Hepatocyte (in vitro differentiated cells): ENCODE measurements around the gene PRAMEF1. TPM values are rescaled to one million over a fixed set of nuclear protein-coding genes. Genes with fewer than 3 reads are reported as not detected.
"Not testable (repeated sequence)": the region's sequence is repeated elsewhere in the genome, so short reads cannot be mapped to it uniquely, and the experiment has no call there.

Source experiments
- DNase-seq: peaks from one replicate; pipeline ENCODE4 v3.0.0-alpha.2; 2016; ENCODE audit warnings: low spot score
- H2AFZ ChIP-seq: fragments of 200-600 bp; sonication (generic); 2 replicates; pipeline ENCODE4 v1.6.0; 2016; ENCODE audit warnings: antibody characterized with exemption, mild to moderate bottlenecking
- H3K27ac ChIP-seq: fragments of 200-600 bp; sonication (generic); 2 replicates; pipeline ENCODE4 v1.5.1; 2016; ENCODE audit warnings: mild to moderate bottlenecking
- H3K27me3 ChIP-seq: fragments of 200-600 bp; sonication (generic); 2 replicates; pipeline ENCODE4 v1.6.1; 2016
- H3K36me3 ChIP-seq: fragments of 200-600 bp; sonication (generic); replicated peaks from 2 replicates; pipeline ENCODE4 v1.5.1; 2016; ENCODE audit warnings: low read depth; ENCODE audit not compliant: insufficient read depth
- H3K4me1 ChIP-seq: fragments of 200-600 bp; sonication (generic); 2 replicates; pipeline ENCODE4 v1.5.1; 2016; ENCODE audit warnings: mild to moderate bottlenecking, moderate library complexity; ENCODE audit not compliant: insufficient read depth
- H3K4me2 ChIP-seq: fragments of 200-600 bp; sonication (generic); 2 replicates; pipeline ENCODE4 v1.6.0; 2016
- H3K4me3 ChIP-seq: fragments of 200-600 bp; sonication (generic); 2 replicates; pipeline ENCODE4 v1.5.1; 2016; ENCODE audit warnings: mild to moderate bottlenecking
- H3K79me2 ChIP-seq: fragments of 200-600 bp; sonication (generic); 2 replicates; pipeline ENCODE4 v1.6.0; 2017; ENCODE audit warnings: mild to moderate bottlenecking
- H3K9me2 ChIP-seq: fragments of 200-600 bp; sonication (generic); replicated peaks from 2 replicates; pipeline ENCODE4 v1.6.0; 2017; ENCODE audit warnings: mild to moderate bottlenecking; ENCODE audit not compliant: insufficient read depth
- H3K9me3 ChIP-seq: fragments of 200-600 bp; sonication (generic); 2 replicates; pipeline ENCODE4 v1.5.1; 2016; ENCODE audit warnings: low read depth, mild to moderate bottlenecking
- H4K20me1 ChIP-seq: fragments of 200-600 bp; sonication (generic); 2 replicates; pipeline ENCODE4 v1.6.0; 2016; ENCODE audit warnings: mild to moderate bottlenecking; ENCODE audit not compliant: insufficient read depth, poor library complexity, severe bottlenecking
- EZH2 ChIP-seq: fragments of 200-600 bp; sonication (generic); IDR thresholded peaks from 2 replicates; pipeline ENCODE4 v1.6.1; 2016; ENCODE audit warnings: antibody characterized with exemption, mild to moderate bottlenecking, borderline replicate concordance
- EZH2phosphoT487 ChIP-seq: fragments of 200-600 bp; sonication (generic); IDR thresholded peaks from one replicate; pipeline ENCODE4 v1.6.1; 2018; ENCODE audit warnings: antibody characterized with exemption, mild to moderate bottlenecking, low read depth, moderate library complexity; ENCODE audit not compliant: unreplicated experiment, severe bottlenecking
- WGBS: methylation state at CpG from one replicate; pipeline ENCODE4 v1.1.6; 2016; ENCODE audit warnings: low lambda C conversion rate; ENCODE audit errors: missing lambda C conversion rate; 5-methylcytosine and 5-hydroxymethylcytosine counted together
- polyA plus RNA-seq: library from polyadenylated mRNA; unstranded; fragments of >200 nt; fragmentation: Nextera tagmentation; extraction: Ambion mirVana; gene quantifications from 2 replicates; pipeline ENCODE4 v1.2.1, GENCODE V29; 2016
- total RNA-seq: library from RNA; depleted of rRNA; stranded (reverse); fragments of >200 nt; gene quantifications from 2 replicates; pipeline ENCODE4 v1.2.3, GENCODE V29; 2014
- TF ChIP-seq, protein P1 (sequence below): fragments of 200-600 bp; sonication (generic); IDR thresholded peaks from 2 replicates; pipeline ENCODE4 v1.5.1; 2016; ENCODE audit warnings: antibody characterized with exemption, mild to moderate bottlenecking; ENCODE audit not compliant: poor library complexity

The PRAMEF1 gene
- total and polyA plus RNA-seq, 2 experiments from 2014 or later = not detected

DNA sequence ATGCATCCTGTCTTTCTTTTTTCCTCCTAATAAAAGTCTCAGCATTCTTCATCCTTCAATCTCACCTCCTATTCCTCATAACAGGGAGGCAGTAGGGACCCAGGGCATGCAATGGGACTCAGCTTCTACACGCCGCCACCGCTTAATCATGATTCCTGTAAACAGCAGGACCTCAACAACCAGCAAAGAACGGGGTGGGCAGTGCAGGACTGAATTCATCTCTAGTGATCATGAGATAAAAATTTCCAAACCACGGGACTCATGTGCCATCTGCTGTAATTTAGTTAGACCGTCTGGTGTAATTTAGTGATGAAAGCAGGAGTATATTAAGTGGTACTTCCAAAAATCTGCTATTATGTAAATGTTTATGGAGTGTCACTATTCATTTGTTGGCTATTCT, 12.3 kb upstream of the PRAMEF1 start:
- Histone ChIP-seq H3K4me1 (no peaks in the 10 kb centered on the region), H2AFZ (no peak overlapping the region), H3K4me3 (no peak overlapping the region), H3K4me2 (no peak overlapping the region), H3K79me2 (no peaks in the 10 kb centered on the region), H3K36me3 (no peaks in the 10 kb centered on the region), H3K27ac (no peak overlapping the region), H3K9me3 (no peaks in the 10 kb centered on the region), H3K9me2 (no peaks in the 10 kb centered on the region), H4K20me1 (no peaks in the 10 kb centered on the region), H3K27me3 (no peaks in the 10 kb centered on the region)
- TF ChIP-seq EZH2phosphoT487 = no peak
- TF ChIP-seq, protein P1, sequence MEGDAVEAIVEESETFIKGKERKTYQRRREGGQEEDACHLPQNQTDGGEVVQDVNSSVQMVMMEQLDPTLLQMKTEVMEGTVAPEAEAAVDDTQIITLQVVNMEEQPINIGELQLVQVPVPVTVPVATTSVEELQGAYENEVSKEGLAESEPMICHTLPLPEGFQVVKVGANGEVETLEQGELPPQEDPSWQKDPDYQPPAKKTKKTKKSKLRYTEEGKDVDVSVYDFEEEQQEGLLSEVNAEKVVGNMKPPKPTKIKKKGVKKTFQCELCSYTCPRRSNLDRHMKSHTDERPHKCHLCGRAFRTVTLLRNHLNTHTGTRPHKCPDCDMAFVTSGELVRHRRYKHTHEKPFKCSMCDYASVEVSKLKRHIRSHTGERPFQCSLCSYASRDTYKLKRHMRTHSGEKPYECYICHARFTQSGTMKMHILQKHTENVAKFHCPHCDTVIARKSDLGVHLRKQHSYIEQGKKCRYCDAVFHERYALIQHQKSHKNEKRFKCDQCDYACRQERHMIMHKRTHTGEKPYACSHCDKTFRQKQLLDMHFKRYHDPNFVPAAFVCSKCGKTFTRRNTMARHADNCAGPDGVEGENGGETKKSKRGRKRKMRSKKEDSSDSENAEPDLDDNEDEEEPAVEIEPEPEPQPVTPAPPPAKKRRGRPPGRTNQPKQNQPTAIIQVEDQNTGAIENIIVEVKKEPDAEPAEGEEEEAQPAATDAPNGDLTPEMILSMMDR = no peak
- TF ChIP-seq EZH2 = no peak
- DNase-seq = no peak
- 75% methylated on average over 6 of the region's 6 CpGs for WGBS

DNA sequence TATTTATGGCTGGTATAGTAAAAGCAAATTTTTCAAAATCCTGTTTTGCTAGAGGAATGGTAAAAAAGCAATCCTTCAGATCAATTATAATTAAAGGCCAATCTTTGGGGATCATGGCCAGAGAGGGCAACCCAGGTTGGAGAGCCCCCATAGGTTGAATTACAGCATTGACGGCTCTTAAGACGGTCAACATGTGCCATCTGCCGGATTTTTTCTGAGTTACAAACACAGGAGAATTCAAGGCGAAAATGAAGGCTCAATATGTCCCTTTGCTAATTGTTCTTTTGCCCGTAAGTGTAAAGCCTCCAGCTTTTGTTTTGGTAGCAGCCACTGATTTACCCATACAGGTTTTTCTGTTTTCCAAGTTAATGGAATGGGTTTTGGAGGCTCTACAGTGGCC, 9.7 kb upstream of the PRAMEF1 start:
- not testable (repeated sequence) for H2AFZ ChIP-seq, H3K9me2 ChIP-seq, DNase-seq, H3K27me3 ChIP-seq, H3K79me2 ChIP-seq, H3K27ac ChIP-seq, H3K4me1 ChIP-seq, H3K9me3 ChIP-seq, H4K20me1 ChIP-seq, H3K4me3 ChIP-seq, H3K4me2 ChIP-seq, H3K36me3 ChIP-seq
- 18% methylated on average over 5 of the region's 5 CpGs for WGBS
- TF ChIP-seq, protein P1 = peak; percentile 26

DNA sequence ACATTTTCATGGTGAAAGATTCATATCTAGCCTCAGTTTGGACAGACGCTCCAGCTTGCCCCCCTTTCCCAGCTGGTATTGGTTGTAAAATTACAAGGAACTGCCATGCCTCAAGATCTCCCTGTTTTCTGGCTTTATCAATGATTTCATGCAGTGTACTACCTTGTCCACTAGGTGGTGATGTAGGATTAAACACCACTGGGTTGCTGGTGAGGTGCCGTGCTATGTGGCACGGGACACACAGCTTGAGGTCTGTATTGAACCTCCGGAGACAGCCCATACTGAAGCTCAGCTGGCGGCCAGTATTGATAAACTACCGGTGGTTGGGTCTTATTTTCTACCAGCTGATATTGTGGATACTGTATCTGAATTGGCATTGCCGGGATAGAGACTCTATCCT, 7.4 kb upstream of the PRAMEF1 start:
- WGBS = 49% methylated on average over 6 of the region's 7 CpGs
- not testable (repeated sequence) for H3K27me3 ChIP-seq, H3K36me3 ChIP-seq

DNA sequence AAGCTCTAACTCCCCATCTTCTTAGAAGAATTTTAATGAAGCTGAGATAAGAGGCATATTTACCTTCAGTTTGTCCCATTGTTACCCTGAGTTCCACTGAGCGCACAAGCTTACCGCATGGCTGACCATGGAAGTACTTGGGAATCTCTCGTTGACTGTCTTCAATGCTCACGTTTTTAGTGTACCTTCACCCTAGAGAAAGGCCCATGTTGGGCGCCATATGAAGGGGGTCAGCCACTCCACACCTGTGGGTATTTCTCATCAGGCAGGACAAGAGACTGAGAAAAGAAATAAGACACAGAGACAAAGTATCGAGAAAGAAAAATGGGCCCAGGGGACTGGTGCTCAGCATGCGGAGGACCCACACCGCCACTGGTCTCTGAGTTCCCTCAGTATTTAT, 6.5 kb upstream of the PRAMEF1 start:
- H3K79me2 ChIP-seq, H3K4me3 ChIP-seq, H3K9me2 ChIP-seq, H2AFZ ChIP-seq, H3K9me3 ChIP-seq, H3K4me2 ChIP-seq, H4K20me1 ChIP-seq, H3K27me3 ChIP-seq, DNase-seq, H3K36me3 ChIP-seq, H3K4me1 ChIP-seq, H3K27ac ChIP-seq: not testable (repeated sequence)
- 80% methylated on average over 8 of the region's 8 CpGs for WGBS

More for the DNA sequence above, 7.4 kb upstream of the PRAMEF1 start:
- not testable (repeated sequence) for H3K9me3 ChIP-seq, H3K27ac ChIP-seq, H2AFZ ChIP-seq, DNase-seq, H3K4me3 ChIP-seq, H4K20me1 ChIP-seq, H3K9me2 ChIP-seq, H3K79me2 ChIP-seq, H3K4me1 ChIP-seq, H3K4me2 ChIP-seq

DNA sequence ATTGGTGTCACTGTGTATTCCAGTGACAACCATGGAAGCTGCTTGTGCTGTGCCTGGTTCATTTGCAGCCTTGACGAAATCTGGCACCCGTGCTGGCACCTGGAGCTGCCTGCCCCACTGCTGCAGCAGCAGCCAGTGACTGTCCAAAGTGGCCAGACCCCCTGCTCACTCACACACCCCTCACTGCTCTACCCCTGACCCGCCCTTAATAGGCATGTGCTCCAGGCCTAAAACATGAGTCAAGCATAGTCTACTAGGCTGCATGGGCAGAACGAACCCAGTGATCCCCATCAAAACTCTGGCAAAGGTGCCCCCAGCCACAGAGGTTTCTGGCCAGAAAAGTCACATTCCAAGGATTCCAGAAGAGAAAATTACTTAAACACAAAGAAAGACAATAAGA, 7.7 kb downstream of the PRAMEF1 start:
- TF ChIP-seq, protein P1 = no peak
- TF ChIP-seq EZH2 (no peak), EZH2phosphoT487 (no peak)
- Histone ChIP-seq H3K27ac (no peak overlapping the region), H3K9me2 (no peaks in the 10 kb centered on the region), H3K4me2 (no peak overlapping the region), H3K4me3 (no peak overlapping the region), H3K36me3 (no peaks in the 10 kb centered on the region), H4K20me1 (no peaks in the 10 kb centered on the region), H2AFZ (no peak overlapping the region), H3K27me3 (no peaks in the 10 kb centered on the region), H3K9me3 (no peaks in the 10 kb centered on the region), H3K79me2 (no peaks in the 10 kb centered on the region), H3K4me1 (no peaks in the 10 kb centered on the region)
- 62% methylated on average over 4 of the region's 4 CpGs for WGBS
- no peak for DNase-seq
